Stimulated activated CD8-positive, alpha-beta memory T cell treated with anti-CD3 and anti-CD28 coated beads, Interleukin-12 subunit alpha, Interleukin-12 subunit beta, amount 100 ng/mL, for 1 hour (primary cell): ENCODE data around the gene MDC1.

ENCODE experiments used
- DNase-seq: peaks from one replicate; pipeline ENCODE4 v3.0.0-alpha.2; 2020; ENCODE audit warnings: low read depth

MDC1 gene

GRCh38 chr6:30748851-30749540, 31.9 kb upstream of the MDC1 start:
- no peak for DNase-seq

GRCh38 chr6:30747902-30748769, 31.1 kb upstream of the MDC1 start:
- DNase-seq: no peak

GRCh38 chr6:30747300-30747687, 30.2 kb upstream of the MDC1 start:
- DNase-seq: no peak

GRCh38 chr6:30744054-30744805, 27.1 kb upstream of the MDC1 start, which contains the start of gene IER3:
TSS of gene IER3 (minus strand) at chr6:30744547. CDS start at chr6:30744518, 29 bp downstream.
- no peak for DNase-seq

- DNase-seq: no peak
Measured at GRCh38 chr6:30743099-30744053, 26.3 kb upstream of the MDC1 start.

- peak; percentile 73 for DNase-seq
Measured at GRCh38 chr6:30742316-30743098, 25.4 kb upstream of the MDC1 start, which contains the start of gene FLOT1. TSS of gene FLOT1 (minus strand) at chr6:30742687. CDS start at chr6:30742189, 498 bp downstream.

- DNase-seq: no peak
Measured at GRCh38 chr6:30741789-30742315, 24.8 kb upstream of the MDC1 start.

- no peak for DNase-seq
Measured at GRCh38 chr6:30741063-30741779, 24.1 kb upstream of the MDC1 start.

- DNase-seq: no peak
Measured at GRCh38 chr6:30740540-30740870, 23.4 kb upstream of the MDC1 start.

GRCh38 chr6:30738532-30738931, 21.5 kb upstream of the MDC1 start:
- DNase-seq: no peak

GRCh38 chr6:30735668-30736314, 18.7 kb upstream of the MDC1 start:
- DNase-seq: no peak

- DNase-seq: no peak
Measured at GRCh38 chr6:30732237-30732943, 15.3 kb upstream of the MDC1 start.

GRCh38 chr6:30730601-30731435, 13.7 kb upstream of the MDC1 start:
- peak; percentile 65 for DNase-seq

- DNase-seq: no peak
Measured at GRCh38 chr6:30727920-30728553, 11.0 kb upstream of the MDC1 start.

GRCh38 chr6:30726506-30727413, 9.7 kb upstream of the MDC1 start:
- DNase-seq: no peak
